Aorta (tissue), 5 donors: ENCODE data around the gene TFAP2C. TPM values are rescaled to one million over a fixed set of nuclear protein-coding genes. Genes with fewer than 3 reads are reported as not detected.

ENCODE experiments used
- ATAC-seq: fragments of 200-7000 bp; cut with Tn5 transposase; one replicate; pipeline ENCODE4 v1.9.1; 2022; ENCODE audit warnings: moderate library complexity; ENCODE audit not compliant: low FRiP score
- DNase-seq, 2 donors: peaks; one replicate each; pipeline ENCODE4 v3.0.0-alpha.2; 2020
- H3K27ac ChIP-seq, 2 donors: one replicate each; pipeline ENCODE4 v1.5.1; 2013; ENCODE audit warnings: low read length in 2 of 2, mild to moderate bottlenecking in 2 of 2, moderate library complexity in 2 of 2, control low read depth in 1 of 2, inconsistent platforms in 1 of 2, low read depth in 1 of 2
- H3K27me3 ChIP-seq, 2 donors: one replicate each; pipeline ENCODE4 v1.6.1; 2013; ENCODE audit warnings: control low read depth in 1 of 2, low read length in 1 of 2, mild to moderate bottlenecking in 1 of 2, moderate library complexity in 1 of 2; ENCODE audit not compliant: insufficient read depth in 2 of 2, control insufficient read depth in 1 of 2
- H3K36me3 ChIP-seq, 2 donors: one replicate each; pipeline ENCODE4 v1.6.1; 2013; ENCODE audit warnings: control low read depth in 1 of 2, low read length in 1 of 2, mild to moderate bottlenecking in 1 of 2; ENCODE audit not compliant: insufficient read depth in 2 of 2, control insufficient read depth in 1 of 2
- H3K4me1 ChIP-seq, 2 donors: one replicate each; pipeline ENCODE4 v1.6.1; 2013; ENCODE audit warnings: low read length in 2 of 2, control low read depth in 1 of 2, mild to moderate bottlenecking in 1 of 2, moderate library complexity in 1 of 2; ENCODE audit not compliant: insufficient read depth in 2 of 2, control insufficient read depth in 1 of 2
- H3K4me3 ChIP-seq, 2 donors: one replicate each; pipeline ENCODE4 v1.5.1; 2013; ENCODE audit warnings: low read length in 2 of 2, control low read depth in 1 of 2, mild to moderate bottlenecking in 1 of 2
- H3K9me3 ChIP-seq: one replicate; pipeline ENCODE4 v1.6.1; 2013; ENCODE audit warnings: mild to moderate bottlenecking, low read length; ENCODE audit not compliant: control insufficient read depth
- WGBS, 2 donors: extraction: QIAGEN DNeasy Blood & Tissue Kit; methylation state at CpG; one replicate each; pipeline ENCODE4 v1.1.7; 2013; 5-methylcytosine and 5-hydroxymethylcytosine counted together
- intact Hi-C, 2 donors: fragments of 100-400 bp; cut with DNase I; formaldehyde crosslinking; loops; one replicate each; pipeline versions ENCODE4 v1.14.2 to v1.15.0; 2022
- polyA plus RNA-seq, 2 donors: library from polyadenylated mRNA; stranded (reverse); fragments of 200-250 nt; gene quantifications; one replicate each; pipeline ENCODE4 v1.2.3, GENCODE V29; 2013
- total RNA-seq, 2 donors: library from RNA; stranded (reverse); fragmentation: NEBNext Ultra II Directional; extraction: Animal tissue kit (Norgen Biotek cat#: 25700); gene quantifications; one replicate each; pipeline ENCODE4 v1.2.1, GENCODE V29; 2021
- donor health status: healthy with polysubstance abuse.
- donor health status: Bipolar disorder and iron deficiency.
- donor health status: DM: no; HTN: no; CAD: no.
- donor health status: DM: no; HTN: no; CAD: no.
- donor health status: DM: yes; HTN: yes; CAD: no.

Gene TFAP2C
- total and polyA plus RNA-seq, 4 donors = 0.39 to 0.54 TPM; not detected in 2

GRCh38 chr20:56625837-56626236 is 3.3 kb upstream of the TFAP2C start:
- Histone ChIP-seq H3K4me1 (no peaks in the 10 kb centered on the region), H3K27ac (no peak overlapping the region), H3K27me3 (peaks cover 0 to 6% of the 10 kb centered on the region in 2 donors), H3K36me3 (no peaks in the 10 kb centered on the region), H3K4me3 (no peak overlapping the region), H3K9me3 (no peaks in the 10 kb centered on the region)
- WGBS, 2 donors = 4 to 5% methylated on average over 22 of the region's 22 CpGs
- intact Hi-C loops = no loop called here
- no peak for ATAC-seq
- no peak for DNase-seq

- Histone ChIP-seq H3K27ac (no peak overlapping the region), H3K4me3 (no peak overlapping the region), H3K4me1 (no peaks in the 10 kb centered on the region), H3K36me3 (no peaks in the 10 kb centered on the region), H3K27me3 (peaks cover 0 to 6% of the 10 kb centered on the region in 2 donors), H3K9me3 (no peaks in the 10 kb centered on the region)
- ATAC-seq = no peak
- intact Hi-C loops = no loop called here
- DNase-seq = no peak
- 1 to 2% methylated on average over 60 of the region's 60 CpGs for WGBS, 2 donors
These were observed 2.6 kb upstream of the TFAP2C start for GRCh38 chr20:56626367-56627121.

GRCh38 chr20:56627122-56628014 is 1.7 kb upstream of the TFAP2C start:
- no peak for ATAC-seq
- no peaks in the 10 kb centered on the region for H3K4me1 ChIP-seq

GRCh38 chr20:56628015-56628872 is 862 bp upstream of the TFAP2C start:
- Histone ChIP-seq H3K4me1 (no peaks in the 10 kb centered on the region), H3K4me3 (no peak overlapping the region), H3K27me3 (peaks cover 0 to 6% of the 10 kb centered on the region in 2 donors), H3K9me3 (no peaks in the 10 kb centered on the region), H3K27ac (no peak overlapping the region), H3K36me3 (no peaks in the 10 kb centered on the region)
- 3 to 6% methylated on average over 42 to 48 of the region's 48 CpGs for WGBS, 2 donors
- ATAC-seq (no peak), DNase-seq (no peak)
- intact Hi-C loops = no loop called here

More at GRCh38 chr20:56627122-56628014, 1.7 kb upstream of the TFAP2C start:
- WGBS, 2 donors = 5 to 6% methylated on average over 44 to 45 of the region's 45 CpGs
- Histone ChIP-seq H3K9me3 (no peaks in the 10 kb centered on the region), H3K27ac (no peak overlapping the region), H3K27me3 (peaks cover 0 to 6% of the 10 kb centered on the region in 2 donors), H3K4me3 (no peak overlapping the region), H3K36me3 (no peaks in the 10 kb centered on the region)
- DNase-seq = no peak
- intact Hi-C loops = no loop called here

- 1% methylated on average over 39 of the region's 39 CpGs for WGBS, 2 donors
- no peaks in the 10 kb centered on the region for H3K4me1 ChIP-seq
- peaks cover 0 to 6% of the 10 kb centered on the region in 2 donors for H3K27me3 ChIP-seq
- H3K27ac ChIP-seq = no peak overlapping the region
- H3K9me3 ChIP-seq = no peaks in the 10 kb centered on the region
- ATAC-seq (no peak), DNase-seq (no peak)
- intact Hi-C loops = no loop called here
- no peaks in the 10 kb centered on the region for H3K36me3 ChIP-seq
- H3K4me3 ChIP-seq = peak overlapping the region; percentile 0 to 34
These were observed 469 bp downstream of the TFAP2C start for GRCh38 chr20:56629464-56630085.

- Histone ChIP-seq H3K27ac (no peak overlapping the region), H3K27me3 (peaks cover 0 to 6% of the 10 kb centered on the region in 2 donors), H3K36me3 (no peaks in the 10 kb centered on the region), H3K9me3 (no peaks in the 10 kb centered on the region), H3K4me3 (no peak overlapping the region), H3K4me1 (no peaks in the 10 kb centered on the region)
- ATAC-seq (no peak), DNase-seq (peak in 1 of 2 donors; percentile 60)
- intact Hi-C loops = no loop called here
- WGBS, 2 donors = 1 to 2% methylated on average over 20 to 38 of the region's 38 CpGs
These were observed 984 bp downstream of the TFAP2C start for GRCh38 chr20:56630086-56630493.

- no peak for DNase-seq
These were observed 1.6 kb downstream of the TFAP2C start for GRCh38 chr20:56630506-56631317.

More at GRCh38 chr20:56630506-56631317, 1.6 kb downstream of the TFAP2C start:
- H3K9me3 ChIP-seq = no peaks in the 10 kb centered on the region
- no peaks in the 10 kb centered on the region for H3K4me1 ChIP-seq
- H3K36me3 ChIP-seq = no peaks in the 10 kb centered on the region
- ATAC-seq = no peak
- 2 to 3% methylated on average over 63 to 82 of the region's 82 CpGs for WGBS, 2 donors
- no peak overlapping the region for H3K4me3 ChIP-seq
- intact Hi-C loops = no loop called here
- no peak overlapping the region for H3K27ac ChIP-seq
- H3K27me3 ChIP-seq = peaks cover 0 to 6% of the 10 kb centered on the region in 2 donors
